GM21526 (cell line): ENCODE measurements around the gene SLC7A9.
"Not testable (repeated sequence)": the region's sequence is repeated elsewhere in the genome, so short reads cannot be mapped to it uniquely, and the experiment has no call there.

Experiments used
- ATAC-seq: cut with Tn5 transposase; IDR thresholded peaks from one replicate; pipeline ENCODE4 v1.9.1; 2021; ENCODE audit warnings: moderate library complexity; ENCODE audit not compliant: unreplicated experiment, low FRiP score

The SLC7A9 gene

DNA sequence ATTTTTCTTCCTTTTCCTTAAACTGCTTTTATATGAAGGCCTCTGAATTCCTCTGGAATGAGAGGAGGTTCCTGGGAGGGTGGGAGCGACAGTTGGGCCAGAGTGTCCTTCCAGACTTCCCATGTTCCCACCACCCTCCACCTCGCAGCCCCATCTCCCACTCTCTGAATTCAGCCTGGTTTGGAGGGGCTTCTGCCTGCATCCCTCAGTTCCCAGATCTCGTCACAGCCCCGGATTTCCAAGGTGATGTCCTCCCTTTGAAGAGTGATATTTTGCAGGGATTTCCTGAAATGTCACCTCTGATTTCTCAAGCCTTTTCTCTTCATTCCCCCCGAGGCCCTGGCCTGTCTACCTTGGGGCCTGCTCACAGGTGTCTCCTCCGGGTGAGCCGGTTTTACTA lies 16.7 kb upstream of the SLC7A9 start:
- no peak for ATAC-seq

DNA sequence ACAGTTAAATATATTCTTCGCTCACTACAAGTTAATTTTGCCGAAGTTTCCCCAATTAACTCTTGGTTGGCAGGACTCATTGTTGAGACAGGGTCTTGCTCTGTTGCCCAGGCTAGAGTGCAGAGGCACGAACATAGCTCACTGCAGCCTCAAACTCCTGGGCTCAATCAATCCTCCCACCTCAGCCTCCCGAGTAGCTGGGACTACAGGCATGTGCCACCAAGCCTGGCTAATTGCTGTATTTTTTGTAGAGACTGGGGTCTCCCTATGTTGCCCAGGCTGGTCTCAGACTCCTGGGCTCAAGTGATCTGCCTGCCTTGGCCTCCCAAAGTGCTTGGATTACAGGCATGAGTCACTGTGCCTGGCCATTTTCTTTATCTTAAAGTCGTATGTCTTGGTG lies 15.7 kb upstream of the SLC7A9 start:
- not testable (repeated sequence) for ATAC-seq

DNA sequence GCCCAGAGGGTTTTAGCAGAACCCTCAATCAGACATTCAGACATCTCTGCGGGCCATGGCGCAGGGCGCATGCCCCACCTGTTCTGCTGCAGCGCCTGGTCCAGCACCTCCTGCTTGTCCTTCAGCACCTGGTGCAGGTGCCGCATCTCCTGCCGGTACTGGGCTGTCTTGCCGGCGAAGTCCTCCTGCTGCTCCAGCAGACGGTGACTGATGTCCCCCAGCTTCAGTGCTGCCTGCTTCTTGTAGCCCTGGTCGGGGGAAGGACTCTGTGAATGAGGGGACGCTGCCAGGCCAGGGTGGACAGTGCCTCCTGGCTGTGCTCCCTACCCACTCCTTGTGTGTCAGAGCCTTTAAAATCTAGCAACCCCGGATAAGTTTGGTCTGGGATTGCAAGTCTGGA lies 12.2 kb upstream of the SLC7A9 start:
- ATAC-seq: no peak

DNA sequence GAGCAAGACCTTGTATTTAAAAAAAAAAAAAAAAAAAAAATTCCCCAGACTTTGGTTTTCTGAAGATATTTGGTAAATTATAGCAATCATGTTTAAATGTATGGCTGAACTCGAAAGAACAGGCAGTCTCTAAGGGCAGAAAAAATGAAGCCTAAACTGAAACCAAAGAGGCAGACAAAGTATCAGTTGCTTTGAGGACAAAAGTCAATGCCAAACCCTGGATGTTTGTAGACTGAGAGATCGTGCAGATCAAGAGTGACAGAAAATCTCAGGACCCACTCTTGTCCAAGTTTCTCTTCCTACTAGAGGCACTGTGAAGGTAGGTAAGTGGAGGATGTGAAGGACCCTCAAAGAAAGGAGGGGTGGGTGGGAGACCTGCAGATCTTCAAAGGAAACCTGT lies 11.1 kb upstream of the SLC7A9 start:
- ATAC-seq: no peak

DNA sequence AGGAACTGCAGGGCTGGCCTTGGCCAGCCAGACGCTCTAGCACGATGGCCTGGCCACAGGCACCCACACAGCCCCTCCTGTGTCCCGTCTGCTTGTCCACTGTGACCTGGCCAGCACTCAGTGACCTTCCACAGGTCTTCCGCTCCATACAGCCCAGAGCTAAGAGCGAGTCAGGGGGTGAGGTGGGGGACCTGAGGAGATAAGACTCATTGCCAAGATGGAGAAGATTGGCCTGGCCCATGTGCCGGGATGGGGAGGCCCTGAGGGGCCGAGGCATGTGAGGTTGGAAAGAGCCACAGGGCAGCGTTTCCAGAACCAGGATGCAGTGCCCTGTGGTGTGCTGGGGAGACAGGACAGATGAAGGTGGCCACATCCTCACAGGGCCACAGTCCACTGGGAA lies 10.2 kb upstream of the SLC7A9 start:
- no peak for ATAC-seq

DNA sequence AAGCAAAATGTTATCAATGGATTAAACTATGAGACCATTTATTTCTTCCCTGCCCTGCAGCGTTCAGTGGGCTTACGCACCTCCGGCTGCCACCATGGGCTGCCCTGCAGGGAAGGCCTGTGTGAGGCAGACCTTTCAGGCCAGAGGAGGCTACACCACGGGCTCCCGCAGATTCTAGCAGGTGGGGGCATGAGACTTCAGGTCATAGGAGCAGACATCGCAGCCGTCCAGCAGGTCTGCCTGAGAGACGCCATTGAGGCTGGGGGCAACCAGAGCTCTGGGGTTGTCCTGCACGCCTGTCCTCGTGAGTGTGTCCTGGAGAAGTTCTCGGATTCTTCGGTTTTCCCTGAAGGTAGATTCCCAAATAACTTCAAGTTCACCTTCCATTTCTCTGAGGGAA lies 9.4 kb upstream of the SLC7A9 start:
- ATAC-seq: no peak

DNA sequence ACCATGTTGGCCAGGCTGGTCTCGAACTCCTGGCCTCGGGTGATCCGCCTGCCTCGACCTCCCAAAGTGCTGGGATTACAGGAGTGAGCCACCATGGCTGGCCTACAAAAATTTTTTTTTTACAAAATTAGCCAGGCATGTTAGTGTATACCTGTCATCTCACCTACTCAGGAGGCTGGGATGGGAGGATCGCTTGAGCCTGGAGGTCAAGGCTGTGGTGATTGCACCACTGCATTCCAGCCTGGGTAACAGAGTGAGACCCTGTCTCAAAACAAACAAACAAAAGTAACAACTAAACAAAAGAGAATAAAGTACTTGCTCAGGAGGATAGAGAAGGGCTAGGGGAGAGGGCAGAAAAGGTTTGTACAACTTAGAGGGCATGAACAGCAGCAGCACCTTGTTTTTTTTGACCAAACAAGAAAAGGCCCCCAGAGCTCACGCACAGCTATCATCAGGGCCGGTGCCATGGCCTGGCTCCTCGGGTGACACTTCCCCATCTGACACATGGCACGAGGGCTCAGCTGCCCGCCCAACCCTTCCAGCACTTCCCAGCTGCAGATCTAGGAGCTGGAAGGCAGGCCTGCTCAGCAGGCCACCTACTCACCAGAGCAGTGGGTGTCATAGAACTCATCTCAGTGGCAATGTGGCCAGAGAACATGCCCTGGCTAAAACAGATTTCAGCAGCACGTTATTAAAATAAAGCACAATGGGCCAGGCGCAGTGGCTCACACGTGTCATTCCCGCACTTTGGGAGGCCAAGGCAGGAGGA lies 8.6 kb upstream of the SLC7A9 start:
- no peak for ATAC-seq

DNA sequence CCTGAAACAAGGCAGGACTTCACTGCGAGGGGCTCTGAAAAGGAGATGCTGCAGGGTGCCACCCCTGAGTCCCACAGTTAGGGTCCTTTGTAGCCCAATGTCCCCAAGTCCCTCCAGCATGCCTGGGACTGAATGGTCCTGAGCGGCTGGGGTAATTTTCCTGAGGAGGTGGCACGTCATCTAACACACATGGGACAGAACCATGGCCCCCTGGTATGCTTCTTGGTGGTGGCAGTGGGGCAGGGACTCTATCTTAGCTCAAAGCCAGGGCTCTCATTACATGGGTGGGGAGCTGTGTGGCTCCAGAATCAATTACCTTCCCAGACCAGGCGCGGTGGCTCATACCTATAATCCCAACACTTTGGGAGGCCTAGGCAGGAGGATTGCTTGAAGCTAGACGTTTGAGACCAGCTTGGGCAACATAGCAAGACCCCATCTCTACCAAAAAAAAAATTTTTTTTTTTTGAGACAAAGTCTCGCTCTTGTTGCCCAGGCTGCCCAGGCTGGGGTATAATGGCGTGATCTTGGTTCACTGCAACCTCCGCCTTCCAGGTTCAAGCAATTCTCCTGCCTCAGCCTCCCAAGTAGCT lies 7.9 kb upstream of the SLC7A9 start:
- no peak for ATAC-seq

DNA sequence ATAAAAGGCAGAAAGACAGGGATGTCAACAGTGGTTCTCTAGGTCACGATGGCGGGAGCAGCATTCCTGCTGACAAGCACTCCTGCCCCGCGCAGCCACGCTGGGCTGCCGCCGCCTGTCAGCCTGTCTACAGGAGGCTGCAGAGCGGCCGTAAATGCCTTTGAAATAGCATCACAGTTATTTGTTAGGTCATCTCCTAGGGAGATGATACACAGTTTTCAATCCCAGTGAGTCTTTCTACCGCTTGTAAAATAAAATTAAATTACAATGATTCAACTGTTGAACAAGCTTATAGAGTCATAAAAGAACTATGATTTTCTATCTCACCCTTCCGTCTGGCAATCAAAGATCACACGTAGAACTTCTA lies 7.3 kb upstream of the SLC7A9 start:
- no peak for ATAC-seq

DNA sequence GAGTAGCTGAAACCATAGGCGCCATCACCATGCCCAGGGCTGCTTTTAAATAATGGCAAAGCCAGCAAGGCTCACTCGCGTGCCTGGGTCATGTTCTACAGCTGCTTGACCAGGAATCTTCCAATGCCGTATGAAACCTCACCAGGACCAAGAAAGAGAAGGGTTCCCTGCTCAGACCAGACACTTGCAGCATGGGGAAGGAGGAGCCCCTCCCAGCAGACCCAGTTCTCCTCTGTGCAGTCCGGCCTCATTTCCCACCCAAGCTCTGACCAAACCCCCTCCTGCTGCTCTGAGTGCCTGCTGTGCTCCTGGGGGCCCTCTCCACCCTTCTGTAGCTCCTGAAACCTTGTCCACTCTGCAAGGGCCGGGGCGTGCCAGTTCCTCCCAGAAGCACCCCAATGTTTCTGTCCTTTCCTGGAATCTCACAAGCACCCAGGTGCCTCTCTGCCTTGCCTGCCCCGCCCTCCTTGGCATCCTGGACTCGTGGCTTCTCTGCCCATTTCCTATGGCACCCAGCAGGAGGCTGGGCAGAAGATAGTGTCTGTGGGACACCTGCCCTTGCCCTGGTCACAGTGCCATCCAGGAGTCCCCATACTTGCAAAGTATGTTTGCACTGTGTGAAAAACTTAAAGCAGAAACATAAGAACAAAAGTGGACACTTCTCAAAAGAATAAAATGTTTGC lies 6.8 kb upstream of the SLC7A9 start:
- ATAC-seq: no peak

DNA sequence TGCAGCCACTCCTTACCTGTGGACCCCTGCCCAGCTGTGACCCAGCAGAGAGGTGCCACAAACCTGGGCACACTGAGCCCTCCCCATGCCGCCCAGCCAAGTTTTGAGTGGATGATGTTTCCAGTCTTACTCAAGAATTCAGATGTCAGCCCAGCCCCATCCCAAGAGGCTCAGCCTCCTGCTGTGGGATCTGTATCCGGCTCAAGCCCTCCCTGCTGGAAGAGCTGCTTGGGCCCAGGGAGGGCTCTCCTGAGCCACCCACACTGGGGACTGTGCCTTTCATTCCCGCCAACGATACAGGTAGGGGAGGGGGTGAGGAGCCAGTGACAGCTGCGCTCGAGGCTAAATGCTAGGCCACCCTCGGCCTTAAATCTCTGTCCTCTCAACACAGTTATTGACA lies 5.9 kb upstream of the SLC7A9 start:
- no peak for ATAC-seq

DNA sequence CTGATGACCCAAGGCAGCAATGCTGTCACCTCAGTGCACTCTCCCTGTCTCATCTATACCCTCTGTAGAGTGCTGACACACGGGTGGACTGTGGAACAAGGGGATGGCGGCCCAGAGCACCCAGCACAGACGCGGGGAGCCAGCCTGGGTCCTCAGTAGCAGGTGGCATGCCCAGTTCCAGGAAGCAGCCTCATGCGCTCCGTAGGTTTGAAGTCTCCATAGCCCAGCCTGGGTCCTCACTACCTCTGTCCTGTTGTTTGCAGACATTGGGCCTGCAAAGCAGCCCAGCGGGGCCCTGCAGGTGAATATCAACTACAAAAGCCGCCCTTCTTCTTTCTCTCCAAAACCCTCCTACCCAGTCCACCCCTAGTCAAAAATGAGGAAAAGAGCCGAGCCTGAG lies 5.0 kb upstream of the SLC7A9 start:
- no peak for ATAC-seq

DNA sequence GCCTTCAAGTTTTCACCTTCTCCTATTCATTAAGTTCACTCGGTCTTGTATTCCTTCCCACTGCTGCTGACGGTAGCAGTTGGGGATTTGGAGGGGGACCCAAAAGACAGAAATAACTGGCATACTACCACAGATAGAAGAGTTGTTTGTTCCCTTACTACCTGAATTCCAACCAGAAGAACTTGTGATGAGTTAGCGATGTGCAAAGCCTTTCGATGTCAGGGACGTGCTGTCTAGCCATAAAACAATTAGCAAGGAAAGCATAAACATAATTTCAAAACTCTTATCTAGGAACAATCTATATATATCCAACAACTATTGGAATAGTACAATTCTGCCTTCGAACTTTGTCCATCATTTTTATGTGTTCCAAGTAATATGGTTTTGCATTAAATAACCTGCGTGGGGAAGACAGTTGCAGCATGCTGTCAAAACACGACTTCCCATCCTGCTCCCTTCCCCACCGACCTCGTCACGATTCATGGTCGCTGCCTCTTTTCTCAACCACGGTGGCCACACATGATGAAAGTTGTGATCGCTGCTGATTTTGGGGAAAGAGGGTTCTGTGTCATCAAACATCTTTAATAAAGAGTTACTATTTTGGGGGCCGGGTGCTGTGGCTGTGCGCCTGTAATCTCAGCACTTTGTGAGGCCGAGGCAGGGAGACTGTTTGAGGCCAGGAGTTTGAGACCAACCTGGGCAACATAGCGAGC lies 3.8 kb upstream of the SLC7A9 start:
- no peak for ATAC-seq

DNA sequence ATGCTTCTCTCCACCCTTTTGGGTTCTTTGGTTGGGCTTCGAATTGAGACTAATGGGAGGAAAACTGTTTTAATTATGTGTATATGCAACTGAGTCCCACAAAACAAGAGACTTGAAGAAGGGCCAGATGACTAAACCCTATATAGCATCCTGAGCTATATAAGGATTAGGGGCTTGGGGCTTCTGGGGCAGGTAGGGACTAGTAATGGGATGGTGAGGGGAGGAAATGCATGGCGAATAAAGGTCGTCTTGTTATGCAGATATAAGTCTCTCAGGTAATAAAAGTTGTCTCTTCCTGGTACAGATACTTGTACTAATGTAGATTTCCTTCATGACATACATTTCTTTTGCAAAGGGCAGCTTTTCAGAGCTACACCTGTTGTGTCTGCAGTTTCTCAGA lies 2.8 kb upstream of the SLC7A9 start:
- no peak for ATAC-seq

DNA sequence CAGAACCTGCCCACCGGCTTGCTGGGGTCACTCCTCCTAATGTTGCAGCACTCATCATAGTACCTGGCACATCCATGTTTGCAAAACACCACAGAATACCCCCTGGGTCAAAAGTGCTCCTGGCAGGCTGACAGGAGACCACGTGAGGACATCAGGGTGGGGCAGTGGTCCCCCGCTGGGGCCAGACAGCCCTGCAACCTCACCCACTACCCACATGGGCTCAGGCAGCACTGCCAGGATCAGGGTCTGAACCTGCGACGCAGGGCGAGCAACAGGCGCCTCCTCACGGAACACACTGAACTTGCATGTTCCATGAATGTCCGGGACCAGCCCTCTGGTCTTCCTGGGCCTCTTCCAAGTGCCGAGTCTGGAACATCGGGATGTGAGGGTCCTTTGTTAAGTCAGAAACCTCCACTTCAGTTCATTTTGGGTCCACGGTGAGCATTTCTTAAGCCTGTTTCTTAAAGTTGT lies 1.4 kb upstream of the SLC7A9 start:
- ATAC-seq: no peak

DNA sequence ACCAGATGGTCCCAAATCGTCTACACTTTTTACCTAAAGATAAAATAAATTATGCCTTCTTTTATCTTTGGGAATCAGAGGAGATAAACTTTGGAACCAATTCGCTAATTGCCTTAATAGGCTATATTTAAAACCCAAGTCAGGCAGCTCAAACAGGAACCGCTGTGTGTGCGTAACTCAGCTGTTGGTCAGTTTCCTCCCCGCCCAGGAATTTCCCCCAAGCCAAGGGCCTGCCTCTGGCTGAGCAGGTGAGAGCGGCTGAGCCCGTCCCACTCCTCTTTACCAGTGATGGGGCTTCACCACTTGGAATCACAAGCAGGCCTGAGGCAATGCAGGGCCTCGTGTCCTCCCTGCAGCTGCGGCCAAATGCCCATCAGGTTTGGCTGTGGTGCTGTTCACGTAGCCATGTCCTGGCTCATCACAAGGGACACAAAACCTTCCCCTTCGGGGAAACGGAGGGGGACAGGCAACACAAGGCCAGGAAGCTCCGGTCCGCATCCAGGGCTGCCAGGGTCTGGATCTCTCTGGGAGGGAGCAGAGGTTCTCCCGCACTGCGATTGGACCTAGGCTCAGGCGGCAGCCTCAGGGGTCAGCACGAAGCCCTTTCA lies 503 bp upstream of the SLC7A9 start:
- ATAC-seq: no peak

DNA sequence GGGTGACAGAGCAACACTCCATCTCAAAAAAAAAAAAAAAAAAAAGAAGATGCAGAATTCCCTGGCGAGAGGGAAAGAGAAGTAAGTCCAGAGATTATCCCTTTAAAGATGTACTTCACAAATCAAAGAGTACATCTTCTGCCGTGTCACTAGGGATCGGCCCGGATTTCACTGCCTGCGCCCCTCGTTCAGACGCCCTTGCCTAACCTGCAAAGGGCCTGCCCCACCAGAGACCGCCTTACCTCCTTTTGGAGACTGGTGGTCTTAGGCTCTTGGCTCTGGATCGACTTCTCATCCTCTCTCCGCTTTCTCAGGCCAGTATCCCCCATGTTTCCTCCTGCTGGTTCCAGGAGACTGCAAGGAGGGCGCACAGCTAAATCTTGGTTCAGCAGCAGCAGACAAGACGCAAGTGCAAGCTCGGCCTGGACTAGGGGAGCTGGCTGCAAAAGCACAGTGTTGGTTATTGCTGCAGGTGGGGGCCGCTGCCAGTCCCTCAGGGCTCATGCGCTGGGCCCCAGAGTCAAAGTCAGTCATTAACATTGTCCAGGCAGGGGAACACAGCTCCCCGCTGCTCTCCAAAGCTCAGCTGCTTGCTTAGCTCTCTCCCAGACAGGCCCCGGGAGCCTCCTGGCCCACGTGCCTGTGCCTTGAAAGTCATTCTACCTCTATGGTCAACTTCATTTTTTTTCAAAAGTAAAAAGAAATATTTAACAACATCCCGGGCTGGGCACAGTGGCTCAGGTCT lies 1.2 kb downstream of the SLC7A9 start:
- ATAC-seq: no peak

DNA sequence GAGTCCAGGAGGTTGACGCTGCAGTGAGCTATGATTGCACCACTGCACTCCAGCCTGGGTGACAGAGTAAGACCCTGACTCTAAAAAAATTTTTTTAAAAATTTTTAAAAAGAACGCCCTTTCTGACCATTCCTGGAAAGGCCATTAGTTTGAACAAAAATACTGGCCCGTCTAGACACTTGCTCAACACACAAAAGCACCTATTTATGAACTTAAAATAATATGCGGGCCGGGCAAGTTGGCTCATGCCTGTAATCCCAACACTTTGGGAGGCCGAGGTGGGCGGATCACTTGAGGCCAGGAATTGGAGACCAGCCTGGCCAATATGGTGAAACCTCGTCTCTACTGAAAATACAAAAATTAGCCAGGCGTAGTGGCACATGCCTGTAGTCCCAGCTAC lies 2.1 kb downstream of the SLC7A9 start:
- ATAC-seq: not testable (repeated sequence)

DNA sequence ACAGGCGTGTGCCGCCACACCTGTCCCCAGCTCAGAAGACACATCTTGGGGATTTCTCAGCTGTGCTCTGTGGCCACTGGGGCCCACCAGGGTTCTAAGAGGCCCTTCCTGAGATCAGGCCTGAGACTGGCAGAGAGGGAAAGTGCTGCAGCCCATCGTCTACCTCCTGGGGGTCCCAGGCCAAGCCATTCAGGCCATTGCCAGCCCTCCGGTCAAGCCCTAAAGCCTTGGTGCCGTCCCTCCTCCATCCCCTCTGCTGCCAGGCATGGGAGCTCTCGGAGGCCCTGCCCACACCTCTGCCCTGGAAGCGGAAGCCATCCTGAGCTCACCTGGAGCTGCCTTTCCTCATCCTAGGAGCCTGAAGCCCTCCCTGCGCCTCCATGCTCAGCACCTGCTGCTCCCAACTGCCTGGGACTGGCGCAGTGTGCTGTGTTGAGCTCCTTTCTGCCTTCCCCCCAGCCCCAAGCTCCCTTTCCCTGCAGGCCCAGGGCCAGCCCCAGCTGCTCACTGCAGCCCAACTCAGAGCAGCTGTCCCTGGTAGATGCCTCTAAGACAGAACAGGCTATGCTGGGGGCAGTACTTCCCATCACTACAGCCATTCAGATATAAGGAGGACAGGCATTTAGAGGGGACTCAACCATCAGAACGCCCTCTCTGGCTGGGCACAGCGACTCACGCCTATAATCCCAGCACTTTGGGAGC lies 2.9 kb downstream of the SLC7A9 start:
- ATAC-seq: no peak

DNA sequence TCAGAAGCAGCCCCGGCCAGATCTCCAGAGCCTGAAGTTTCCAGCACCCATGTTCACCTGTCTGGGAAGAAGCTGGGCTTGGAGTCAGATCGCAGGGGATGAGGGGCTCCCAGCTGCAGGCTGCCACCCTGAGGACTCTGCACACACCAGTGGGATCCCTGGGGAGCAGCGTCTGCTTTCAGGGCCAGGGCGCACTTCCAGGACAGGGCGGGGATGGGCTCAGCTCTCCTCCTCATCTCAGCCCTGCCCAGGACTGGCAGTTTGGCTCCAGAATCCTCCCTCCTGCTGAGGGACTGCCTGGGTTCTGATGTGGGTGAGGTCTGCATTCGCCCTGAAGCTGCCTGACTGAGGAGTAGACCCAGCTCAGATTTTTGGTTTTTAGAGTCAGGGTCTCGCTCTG lies 3.5 kb downstream of the SLC7A9 start:
- ATAC-seq: no peak
